Neural cell (in vitro differentiated cells): ENCODE data around the gene ADAMTS4. TPM values are rescaled to one million over a fixed set of nuclear protein-coding genes. Genes with fewer than 3 reads are reported as not detected.

Experiments used
- H2AFZ ChIP-seq: fragments of 200-600, 300-800 bp; sonication (generic), shearing (Covaris generic); 2 replicates; pipeline ENCODE4 v1.6.0; 2014; ENCODE audit warnings: low read depth, mild to moderate bottlenecking, antibody characterized with exemption, low read length, moderate library complexity
- H3F3A ChIP-seq: fragments of 200-600 bp; shearing (Covaris generic); 2 replicates; pipeline ENCODE4 v1.6.1; 2016; ENCODE audit warnings: mild to moderate bottlenecking, moderate library complexity, mixed read lengths, antibody characterized with exemption, low read length; ENCODE audit not compliant: insufficient read depth, poor library complexity, severe bottlenecking
- H3K27ac ChIP-seq: fragments of 200-600, 300-800 bp; sonication (generic), shearing (Covaris generic); 2 replicates; pipeline ENCODE4 v1.5.1; 2014; ENCODE audit warnings: mild to moderate bottlenecking, low read length, moderate library complexity
- H3K27me3 ChIP-seq: fragments of 300-800, 200-600 bp; sonication (generic), shearing (Covaris generic); 2 replicates; pipeline ENCODE4 v1.6.0; 2014; ENCODE audit warnings: mild to moderate bottlenecking, low read depth, low read length, moderate library complexity; ENCODE audit not compliant: insufficient read depth
- H3K36me3 ChIP-seq: fragments of 300-800, 200-600 bp; sonication (generic), shearing (Covaris generic); 2 replicates; pipeline ENCODE4 v1.5.1; 2014; ENCODE audit warnings: mild to moderate bottlenecking, antibody characterized with exemption, low read length, moderate library complexity; ENCODE audit not compliant: insufficient read depth
- H3K4me2 ChIP-seq: fragments of 300-800, 200-600 bp; sonication (generic), shearing (Covaris generic); 2 replicates; pipeline ENCODE4 v1.6.0; 2014; ENCODE audit warnings: mild to moderate bottlenecking, low read length
- H3K4me3 ChIP-seq: fragments of 300-800, 200-600 bp; sonication (generic), shearing (Covaris generic); 2 replicates; pipeline ENCODE4 v1.5.1; 2014; ENCODE audit warnings: mild to moderate bottlenecking, low read length, moderate library complexity
- H3K79me2 ChIP-seq: fragments of 200-600 bp; shearing (Covaris generic); replicated peaks from 2 replicates; pipeline ENCODE4 v1.6.0; 2014; ENCODE audit warnings: mild to moderate bottlenecking, low read length, moderate library complexity; ENCODE audit not compliant: insufficient read depth
- H3K9ac ChIP-seq: fragments of 300-800, 200-600 bp; sonication (generic), shearing (Covaris generic); 2 replicates; pipeline ENCODE4 v1.6.1; 2016; ENCODE audit warnings: mild to moderate bottlenecking, low read length, mixed read lengths
- H3K9me2 ChIP-seq: fragments of 200-600 bp; shearing (Covaris generic); 2 replicates; pipeline ENCODE4 v1.6.1; 2016; ENCODE audit warnings: mild to moderate bottlenecking, low read length, mixed read lengths; ENCODE audit not compliant: insufficient read depth
- H3K9me3 ChIP-seq: fragments of 200-600, 300-800 bp; sonication (generic), shearing (Covaris generic); 2 replicates; pipeline ENCODE4 v1.6.1; 2016; ENCODE audit warnings: mild to moderate bottlenecking, mixed run types, low read length, moderate library complexity, mixed read lengths
- H4K20me1 ChIP-seq: fragments of 200-600 bp; shearing (Covaris generic); 2 replicates; pipeline ENCODE4 v1.6.1; 2016; ENCODE audit warnings: mild to moderate bottlenecking, mixed run types; ENCODE audit not compliant: insufficient read depth
- EP300 ChIP-seq: fragments of 450-650 bp; conservative IDR thresholded peaks from 2 replicates; pipeline ENCODE4 v1.6.1; 2014; ENCODE audit warnings: antibody characterized with exemption, mild to moderate bottlenecking, moderate library complexity; ENCODE audit not compliant: poor library complexity, severe bottlenecking
- EZH2 ChIP-seq: fragments of 200-600, 300-800 bp; shearing (Covaris generic), sonication (generic); IDR thresholded peaks from 2 replicates; pipeline ENCODE4 v1.6.1; 2014; ENCODE audit warnings: antibody characterized with exemption, low read length, borderline replicate concordance, mild to moderate bottlenecking; ENCODE audit not compliant: insufficient read depth, poor library complexity, severe bottlenecking
- MXI1 ChIP-seq: fragments of 450-650 bp; conservative IDR thresholded peaks from 2 replicates; pipeline ENCODE4 v1.6.1; 2014; ENCODE audit warnings: antibody characterized with exemption, mild to moderate bottlenecking; ENCODE audit not compliant: poor library complexity, severe bottlenecking
- POLR2AphosphoS5 ChIP-seq: IDR thresholded peaks from 2 replicates; pipeline ENCODE4 v1.6.1; 2012
- RAD21 ChIP-seq: fragments of 450-650 bp; conservative IDR thresholded peaks from 2 replicates; pipeline ENCODE4 v1.6.1; 2014; ENCODE audit warnings: antibody characterized with exemption, mild to moderate bottlenecking, moderate library complexity
- SMC3 ChIP-seq: fragments of 450-650 bp; conservative IDR thresholded peaks from 2 replicates; pipeline ENCODE4 v1.6.1; 2014; ENCODE audit warnings: antibody characterized with exemption, mild to moderate bottlenecking, moderate library complexity; ENCODE audit not compliant: poor library complexity
- TAF1 ChIP-seq: IDR thresholded peaks from 2 replicates; pipeline ENCODE4 v1.6.1; 2012; ENCODE audit warnings: low read depth
- polyA plus RNA-seq: library from polyadenylated mRNA; depleted of rRNA; stranded (reverse); fragments of >200 nt; gene quantifications from 2 replicates; pipeline ENCODE4 v1.2.3, GENCODE V29; 2014
- TF ChIP-seq, protein P1 (sequence below): IDR thresholded peaks from 2 replicates; pipeline ENCODE4 v1.6.1; 2012; ENCODE audit warnings: borderline replicate concordance
- TF ChIP-seq, protein P2 (sequence below): fragments of 450-650 bp; IDR thresholded peaks from 2 replicates; pipeline ENCODE4 v1.5.1; 2014; ENCODE audit warnings: antibody characterized with exemption, mild to moderate bottlenecking, moderate library complexity; ENCODE audit not compliant: poor library complexity, severe bottlenecking

The ADAMTS4 gene
- polyA plus RNA-seq, 1 donor from 2014 or later: 0.04 TPM

DNA sequence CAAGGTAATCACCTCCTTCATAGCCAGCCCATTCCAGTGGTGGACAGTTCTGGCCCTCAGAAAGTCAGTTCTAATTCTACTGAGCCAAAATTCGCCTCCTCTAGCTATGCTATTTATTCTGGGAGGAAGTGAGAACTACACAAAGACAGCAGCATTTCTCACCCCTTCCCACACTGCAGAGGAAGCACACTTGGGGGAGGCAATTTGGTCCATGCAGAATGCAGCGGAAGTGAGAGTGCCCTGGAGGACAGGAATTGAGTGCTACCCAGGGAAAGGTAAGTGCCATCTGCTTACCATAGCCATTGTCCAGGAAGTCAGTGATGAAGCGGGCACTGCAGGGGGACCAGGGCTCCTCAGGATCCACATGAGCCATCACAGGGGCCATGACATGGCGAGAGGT lies 3.7 kb downstream of the ADAMTS4 start:
- H3F3A ChIP-seq: no peaks in the 10 kb centered on the region
- no peaks in the 10 kb centered on the region for H3K27me3 ChIP-seq
- H2AFZ ChIP-seq: no peak overlapping the region
- H3K9me3 ChIP-seq: no peaks in the 10 kb centered on the region
- no peak for TF ChIP-seq TAF1
- no peak for TF ChIP-seq MXI1
- TF ChIP-seq EP300: no peak
- no peak for TF ChIP-seq RAD21
- TF ChIP-seq SMC3: no peak
- no peak for TF ChIP-seq POLR2AphosphoS5
- TF ChIP-seq, protein P1, sequence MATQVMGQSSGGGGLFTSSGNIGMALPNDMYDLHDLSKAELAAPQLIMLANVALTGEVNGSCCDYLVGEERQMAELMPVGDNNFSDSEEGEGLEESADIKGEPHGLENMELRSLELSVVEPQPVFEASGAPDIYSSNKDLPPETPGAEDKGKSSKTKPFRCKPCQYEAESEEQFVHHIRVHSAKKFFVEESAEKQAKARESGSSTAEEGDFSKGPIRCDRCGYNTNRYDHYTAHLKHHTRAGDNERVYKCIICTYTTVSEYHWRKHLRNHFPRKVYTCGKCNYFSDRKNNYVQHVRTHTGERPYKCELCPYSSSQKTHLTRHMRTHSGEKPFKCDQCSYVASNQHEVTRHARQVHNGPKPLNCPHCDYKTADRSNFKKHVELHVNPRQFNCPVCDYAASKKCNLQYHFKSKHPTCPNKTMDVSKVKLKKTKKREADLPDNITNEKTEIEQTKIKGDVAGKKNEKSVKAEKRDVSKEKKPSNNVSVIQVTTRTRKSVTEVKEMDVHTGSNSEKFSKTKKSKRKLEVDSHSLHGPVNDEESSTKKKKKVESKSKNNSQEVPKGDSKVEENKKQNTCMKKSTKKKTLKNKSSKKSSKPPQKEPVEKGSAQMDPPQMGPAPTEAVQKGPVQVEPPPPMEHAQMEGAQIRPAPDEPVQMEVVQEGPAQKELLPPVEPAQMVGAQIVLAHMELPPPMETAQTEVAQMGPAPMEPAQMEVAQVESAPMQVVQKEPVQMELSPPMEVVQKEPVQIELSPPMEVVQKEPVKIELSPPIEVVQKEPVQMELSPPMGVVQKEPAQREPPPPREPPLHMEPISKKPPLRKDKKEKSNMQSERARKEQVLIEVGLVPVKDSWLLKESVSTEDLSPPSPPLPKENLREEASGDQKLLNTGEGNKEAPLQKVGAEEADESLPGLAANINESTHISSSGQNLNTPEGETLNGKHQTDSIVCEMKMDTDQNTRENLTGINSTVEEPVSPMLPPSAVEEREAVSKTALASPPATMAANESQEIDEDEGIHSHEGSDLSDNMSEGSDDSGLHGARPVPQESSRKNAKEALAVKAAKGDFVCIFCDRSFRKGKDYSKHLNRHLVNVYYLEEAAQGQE: no peak
- TF ChIP-seq, protein P2, sequence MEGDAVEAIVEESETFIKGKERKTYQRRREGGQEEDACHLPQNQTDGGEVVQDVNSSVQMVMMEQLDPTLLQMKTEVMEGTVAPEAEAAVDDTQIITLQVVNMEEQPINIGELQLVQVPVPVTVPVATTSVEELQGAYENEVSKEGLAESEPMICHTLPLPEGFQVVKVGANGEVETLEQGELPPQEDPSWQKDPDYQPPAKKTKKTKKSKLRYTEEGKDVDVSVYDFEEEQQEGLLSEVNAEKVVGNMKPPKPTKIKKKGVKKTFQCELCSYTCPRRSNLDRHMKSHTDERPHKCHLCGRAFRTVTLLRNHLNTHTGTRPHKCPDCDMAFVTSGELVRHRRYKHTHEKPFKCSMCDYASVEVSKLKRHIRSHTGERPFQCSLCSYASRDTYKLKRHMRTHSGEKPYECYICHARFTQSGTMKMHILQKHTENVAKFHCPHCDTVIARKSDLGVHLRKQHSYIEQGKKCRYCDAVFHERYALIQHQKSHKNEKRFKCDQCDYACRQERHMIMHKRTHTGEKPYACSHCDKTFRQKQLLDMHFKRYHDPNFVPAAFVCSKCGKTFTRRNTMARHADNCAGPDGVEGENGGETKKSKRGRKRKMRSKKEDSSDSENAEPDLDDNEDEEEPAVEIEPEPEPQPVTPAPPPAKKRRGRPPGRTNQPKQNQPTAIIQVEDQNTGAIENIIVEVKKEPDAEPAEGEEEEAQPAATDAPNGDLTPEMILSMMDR: no peak
- no peak for TF ChIP-seq EZH2
- no peak overlapping the region for H3K9ac ChIP-seq
- H3K9me2 ChIP-seq: no peaks in the 10 kb centered on the region
- no peaks in the 10 kb centered on the region for H3K79me2 ChIP-seq
- no peak overlapping the region for H3K4me2 ChIP-seq
- no peaks in the 10 kb centered on the region for H3K36me3 ChIP-seq
- H3K27ac ChIP-seq: no peak overlapping the region
- no peaks in the 10 kb centered on the region for H4K20me1 ChIP-seq
- no peak overlapping the region for H3K4me3 ChIP-seq

DNA sequence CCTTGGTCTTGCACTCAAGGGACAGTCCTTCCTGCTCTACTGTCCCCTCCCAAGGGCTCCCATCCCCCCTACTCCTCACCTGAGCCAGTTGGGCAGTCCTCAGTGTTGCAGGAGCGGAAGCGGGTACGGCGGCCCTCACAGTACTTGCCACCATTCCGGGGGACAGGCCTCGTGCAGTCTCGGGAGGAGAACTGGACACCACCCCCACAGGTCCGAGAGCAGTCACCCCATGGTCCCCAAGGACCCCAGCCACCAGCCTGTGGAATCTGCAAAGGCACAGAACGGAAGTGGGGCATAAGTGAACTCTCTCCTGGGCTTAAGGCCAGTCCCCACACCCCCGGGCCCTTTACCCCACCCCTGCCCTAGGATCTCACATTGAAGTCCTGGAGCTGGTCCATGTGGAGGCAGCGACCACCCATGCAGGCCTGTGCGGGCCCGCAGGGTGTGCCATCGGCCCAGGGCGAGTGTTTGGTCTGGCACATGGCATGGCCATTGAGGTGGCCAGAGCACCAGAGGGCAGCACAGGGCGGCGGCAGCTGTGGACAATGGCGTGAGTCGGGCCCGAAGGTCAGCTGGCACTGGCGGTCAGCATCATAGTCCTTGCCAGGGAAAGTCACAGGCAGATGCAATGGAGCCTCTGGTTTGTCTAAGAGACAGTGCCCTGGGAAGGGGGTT lies 5.2 kb downstream of the ADAMTS4 start:
- H4K20me1 ChIP-seq: no peaks in the 10 kb centered on the region
- H3K4me3 ChIP-seq: no peak overlapping the region
- no peaks in the 10 kb centered on the region for H3K9me2 ChIP-seq
- no peak overlapping the region for H2AFZ ChIP-seq
- H3K36me3 ChIP-seq: no peaks in the 10 kb centered on the region
- H3K27ac ChIP-seq: no peak overlapping the region
- H3K27me3 ChIP-seq: no peaks in the 10 kb centered on the region
- no peaks in the 10 kb centered on the region for H3F3A ChIP-seq
- no peaks in the 10 kb centered on the region for H3K79me2 ChIP-seq
- H3K4me2 ChIP-seq: no peak overlapping the region
- H3K9me3 ChIP-seq: no peaks in the 10 kb centered on the region
- no peak overlapping the region for H3K9ac ChIP-seq
- TF ChIP-seq, protein P1: no peak
- TF ChIP-seq POLR2AphosphoS5 (no peak), SMC3 (no peak), RAD21 (no peak), MXI1 (no peak), TAF1 (no peak), EZH2 (no peak), EP300 (no peak)
- TF ChIP-seq, protein P2: no peak
